ACC112 (cell line): ENCODE data around the gene NMUR1.
"Not testable (repeated sequence)": the region's sequence is repeated elsewhere in the genome, so short reads cannot be mapped to it uniquely, and the experiment has no call there.

ENCODE experiments used
- H2AFZ ChIP-seq: fragments of 200-600 bp; sonication (generic); one replicate; pipeline ENCODE4 v1.6.0; 2017; ENCODE audit warnings: antibody characterized with exemption, low read length; ENCODE audit not compliant: unreplicated experiment
- H3K27ac ChIP-seq: fragments of 200-600 bp; sonication (generic); 2 replicates; pipeline ENCODE4 v1.5.1; 2014; ENCODE audit warnings: low read depth, mild to moderate bottlenecking, antibody characterized with exemption, low read length, moderate library complexity
- H3K27me3 ChIP-seq: fragments of 200-600 bp; sonication (generic); 2 replicates; pipeline ENCODE4 v1.6.1; 2014; ENCODE audit warnings: mild to moderate bottlenecking, antibody characterized with exemption, low read length, moderate library complexity, mixed read lengths; ENCODE audit not compliant: insufficient read depth
- H3K36me3 ChIP-seq: fragments of 200-600 bp; sonication (generic); 2 replicates; pipeline ENCODE4 v1.6.1; 2016; ENCODE audit warnings: mild to moderate bottlenecking, antibody characterized with exemption, low read length, moderate library complexity, mixed read lengths; ENCODE audit not compliant: insufficient read depth
- H3K4me1 ChIP-seq: fragments of 200-600 bp; sonication (generic); one replicate; pipeline ENCODE4 v1.6.1; 2016; ENCODE audit warnings: low read length, mixed read lengths; ENCODE audit not compliant: insufficient read depth, unreplicated experiment, control insufficient read depth
- H3K4me3 ChIP-seq: fragments of 200-600 bp; sonication (generic); 2 replicates; pipeline ENCODE4 v1.5.1; 2014; ENCODE audit warnings: mild to moderate bottlenecking, low read depth, low read length
- H3K79me2 ChIP-seq: fragments of 200-600 bp; sonication (generic); one replicate; pipeline ENCODE4 v1.6.0; 2016; ENCODE audit warnings: low read length; ENCODE audit not compliant: control insufficient read depth, unreplicated experiment, insufficient read depth

NMUR1 gene, protein sequence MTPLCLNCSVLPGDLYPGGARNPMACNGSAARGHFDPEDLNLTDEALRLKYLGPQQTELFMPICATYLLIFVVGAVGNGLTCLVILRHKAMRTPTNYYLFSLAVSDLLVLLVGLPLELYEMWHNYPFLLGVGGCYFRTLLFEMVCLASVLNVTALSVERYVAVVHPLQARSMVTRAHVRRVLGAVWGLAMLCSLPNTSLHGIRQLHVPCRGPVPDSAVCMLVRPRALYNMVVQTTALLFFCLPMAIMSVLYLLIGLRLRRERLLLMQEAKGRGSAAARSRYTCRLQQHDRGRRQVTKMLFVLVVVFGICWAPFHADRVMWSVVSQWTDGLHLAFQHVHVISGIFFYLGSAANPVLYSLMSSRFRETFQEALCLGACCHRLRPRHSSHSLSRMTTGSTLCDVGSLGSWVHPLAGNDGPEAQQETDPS

GRCh38 chr2:231530099-231531011 lies at the start of gene NMUR1:
NMUR1 (minus strand) TSS chr2:231530445; CDS start chr2:231530361, 84 bp downstream.
- no peaks in the 10 kb centered on the region for H3K4me1 ChIP-seq
- H3K27me3 ChIP-seq = peaks cover 28% of the 10 kb centered on the region
- H3K27ac ChIP-seq = no peak within 1 kb of the TSS
- no peak within 1 kb of the TSS for H2AFZ ChIP-seq
- peak within 1 kb of the TSS; percentile 56 for H3K4me3 ChIP-seq
- no peaks in the 10 kb centered on the region for H3K79me2 ChIP-seq
- no peaks in the 10 kb centered on the region for H3K36me3 ChIP-seq

GRCh38 chr2:231579560-231579959 lies 49.3 kb upstream of the NMUR1 start:
- no peaks in the 10 kb centered on the region for H3K79me2 ChIP-seq
- H3K27ac ChIP-seq = no peak overlapping the region
- H3K27me3 ChIP-seq = peaks cover 9% of the 10 kb centered on the region; the same call in 1 of the 2 replicates
- H3K4me1 ChIP-seq = no peaks in the 10 kb centered on the region
- no peak overlapping the region for H3K4me3 ChIP-seq
- H2AFZ ChIP-seq = no peak overlapping the region
- no peaks in the 10 kb centered on the region for H3K36me3 ChIP-seq

GRCh38 chr2:231578655-231579054 lies 48.4 kb upstream of the NMUR1 start:
- H3K4me3 ChIP-seq = not testable (repeated sequence)

DNA sequence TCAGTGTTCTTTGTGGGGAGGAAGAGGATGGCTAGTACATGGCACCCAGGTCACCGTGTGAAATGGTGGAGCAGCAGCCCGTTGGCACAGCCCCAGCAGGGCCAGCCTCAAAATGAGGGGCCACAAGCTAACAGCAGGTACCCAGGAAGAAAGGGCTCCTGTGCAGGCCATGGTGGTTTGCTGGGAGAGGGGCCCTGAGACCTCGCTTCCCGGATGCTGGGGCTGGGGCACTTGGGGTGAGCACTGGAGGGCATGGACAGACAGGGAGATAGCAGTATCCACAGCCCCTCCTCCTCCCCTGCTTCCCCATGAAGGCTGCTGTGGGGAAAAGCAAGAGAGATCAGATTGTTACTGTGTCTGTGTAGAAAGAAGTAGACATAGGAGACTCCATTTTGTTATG lies 46.2 kb upstream of the NMUR1 start:
- H3K27ac ChIP-seq = no peak overlapping the region
- no peaks in the 10 kb centered on the region for H3K36me3 ChIP-seq
- H2AFZ ChIP-seq = no peak overlapping the region
- no peaks in the 10 kb centered on the region for H3K79me2 ChIP-seq
- peaks cover 9% of the 10 kb centered on the region; the same call in 1 of the 2 replicates for H3K27me3 ChIP-seq
- no peak overlapping the region for H3K4me3 ChIP-seq
- no peaks in the 10 kb centered on the region for H3K4me1 ChIP-seq

More at GRCh38 chr2:231578655-231579054, 48.4 kb upstream of the NMUR1 start:
- H3K4me1 ChIP-seq, H3K36me3 ChIP-seq, H3K27ac ChIP-seq, H3K27me3 ChIP-seq, H3K79me2 ChIP-seq, H2AFZ ChIP-seq: not testable (repeated sequence)

DNA sequence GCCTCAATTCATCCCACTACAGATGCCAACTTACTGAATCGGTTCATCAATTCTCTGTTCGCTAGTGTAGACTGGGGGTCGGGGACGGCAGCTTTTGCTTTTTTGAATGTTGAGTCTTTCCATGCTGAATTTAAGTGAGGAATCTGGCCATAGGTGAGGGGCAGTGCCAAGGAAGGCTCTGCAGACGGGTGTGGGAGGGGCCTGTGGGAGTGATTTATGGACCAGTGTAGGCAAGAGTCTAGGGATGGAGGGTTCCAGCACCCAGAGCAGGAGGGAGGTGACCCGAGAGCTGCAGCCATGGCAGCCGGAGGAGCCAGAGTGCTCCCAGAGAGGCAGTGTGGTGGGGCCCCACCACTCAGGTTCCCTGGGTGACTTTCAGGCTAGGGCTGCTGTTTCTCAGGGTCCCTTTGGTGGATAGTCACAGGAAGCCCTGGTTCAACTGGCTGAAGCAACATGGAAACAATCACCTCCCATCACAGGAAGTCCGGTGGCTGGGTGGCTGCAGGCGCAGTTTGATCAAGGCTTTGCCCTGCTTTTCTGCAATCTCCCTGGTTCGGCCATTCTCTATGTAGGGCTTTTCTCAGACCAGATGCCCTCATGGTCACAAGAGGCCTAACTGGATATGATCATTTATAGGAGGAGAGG lies 45.5 kb upstream of the NMUR1 start:
- no peaks in the 10 kb centered on the region for H3K4me1 ChIP-seq
- H3K4me3 ChIP-seq = no peak overlapping the region
- H3K79me2 ChIP-seq = no peaks in the 10 kb centered on the region
- no peak overlapping the region for H2AFZ ChIP-seq
- H3K27ac ChIP-seq = no peak overlapping the region
- no peaks in the 10 kb centered on the region for H3K36me3 ChIP-seq
- H3K27me3 ChIP-seq = peaks cover 9% of the 10 kb centered on the region; the same call in 1 of the 2 replicates

GRCh38 chr2:231573698-231574421 lies 43.6 kb upstream of the NMUR1 start:
- no peak overlapping the region for H3K27ac ChIP-seq
- no peaks in the 10 kb centered on the region for H3K27me3 ChIP-seq
- no peaks in the 10 kb centered on the region for H3K79me2 ChIP-seq
- H3K36me3 ChIP-seq = no peaks in the 10 kb centered on the region
- H3K4me3 ChIP-seq = no peak overlapping the region
- no peak overlapping the region for H2AFZ ChIP-seq
- H3K4me1 ChIP-seq = no peaks in the 10 kb centered on the region

GRCh38 chr2:231573096-231573495 lies 42.9 kb upstream of the NMUR1 start:
- Histone ChIP-seq H3K4me3 (no peak overlapping the region), H3K36me3 (no peaks in the 10 kb centered on the region), H2AFZ (no peak overlapping the region), H3K4me1 (no peaks in the 10 kb centered on the region), H3K27ac (no peak overlapping the region), H3K79me2 (no peaks in the 10 kb centered on the region), H3K27me3 (no peaks in the 10 kb centered on the region)

GRCh38 chr2:231571661-231572191 lies 41.5 kb upstream of the NMUR1 start:
- Histone ChIP-seq H3K79me2 (no peaks in the 10 kb centered on the region), H3K4me1 (no peaks in the 10 kb centered on the region), H3K36me3 (no peaks in the 10 kb centered on the region), H3K27ac (no peak overlapping the region), H2AFZ (no peak overlapping the region), H3K27me3 (no peaks in the 10 kb centered on the region), H3K4me3 (no peak overlapping the region)

DNA sequence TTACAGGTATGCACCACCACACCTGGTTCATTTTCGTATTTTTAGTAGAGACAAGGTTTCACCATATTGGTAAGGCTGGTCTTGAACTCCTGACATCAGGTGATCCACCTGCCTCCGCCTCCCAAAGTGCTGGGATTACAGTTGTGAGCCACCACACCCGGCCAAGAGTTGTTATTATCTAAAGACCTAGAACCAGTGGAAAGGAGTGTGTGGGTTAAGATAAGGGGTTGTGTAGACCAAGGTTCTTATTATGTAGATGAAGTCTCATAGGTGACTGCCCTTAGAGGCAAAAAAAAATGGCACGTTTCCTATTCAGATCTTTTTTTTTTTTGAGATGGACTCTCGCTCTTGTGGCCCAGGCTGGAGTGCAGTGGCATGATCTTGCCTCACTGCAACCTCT lies 40.7 kb upstream of the NMUR1 start:
- H3K79me2 ChIP-seq, H2AFZ ChIP-seq, H3K4me1 ChIP-seq, H3K27me3 ChIP-seq, H3K27ac ChIP-seq, H3K4me3 ChIP-seq, H3K36me3 ChIP-seq: not testable (repeated sequence)
